Kidney (tissue), 14 donors: ENCODE results near the gene SELPLG. TPM values are rescaled to one million over a fixed set of nuclear protein-coding genes. Genes with fewer than 3 reads are reported as not detected.
"Not testable (repeated sequence)": the region's sequence is repeated elsewhere in the genome, so short reads cannot be mapped to it uniquely, and the experiment has no call there.

Source experiments
- DNase-seq, 5 donors: peaks; one replicate each; pipeline ENCODE4 v3.0.0-alpha.2; 2013 to 2020
- FAIRE-seq: peaks from 2 replicates; lab custom pipeline; 2012; peaks lifted over from hg19 to GRCh38; lab: Jason Lieb, UNC
- H3K27ac ChIP-seq, 2 donors: one replicate each; pipeline ENCODE4 v1.7.0; 2013; ENCODE audit warnings: low read depth in 2 of 2, low read length in 2 of 2, inconsistent platforms in 1 of 2
- H3K27me3 ChIP-seq: one replicate; pipeline ENCODE4 v1.7.1; 2013; ENCODE audit warnings: low read length, inconsistent platforms; ENCODE audit not compliant: control insufficient read depth, insufficient read depth
- H3K36me3 ChIP-seq, 3 donors: one replicate each; pipeline versions ENCODE4 v1.7.0 to v1.7.1; 2013; ENCODE audit warnings: low read length in 3 of 3, control low read depth in 1 of 3, inconsistent platforms in 1 of 3; ENCODE audit not compliant: insufficient read depth in 3 of 3, control insufficient read depth in 2 of 3
- H3K4me1 ChIP-seq, 3 donors: one replicate each; pipeline versions ENCODE4 v1.7.0 to v1.7.1; 2013; ENCODE audit warnings: low read length in 3 of 3, inconsistent platforms in 1 of 3, low read depth in 1 of 3; ENCODE audit not compliant: control insufficient read depth in 2 of 3, insufficient read depth in 2 of 3
- H3K4me3 ChIP-seq, 3 donors: one replicate each; pipeline versions ENCODE4 v1.7.0 to v1.8.1; 2013; ENCODE audit warnings: low read length in 3 of 3, control low read depth in 1 of 3, inconsistent platforms in 1 of 3
- H3K9ac ChIP-seq, 3 donors: one replicate each; pipeline versions ENCODE4 v1.7.0 to v1.7.1; 2013; ENCODE audit warnings: low read length in 3 of 3, control low read depth in 1 of 3, inconsistent platforms in 1 of 3
- H3K9me3 ChIP-seq, 3 donors: one replicate each; pipeline versions ENCODE4 v1.7.0 to v1.7.1; 2013; ENCODE audit warnings: low read length in 3 of 3, control low read depth in 1 of 3, inconsistent platforms in 1 of 3; ENCODE audit not compliant: control insufficient read depth in 2 of 3, insufficient read depth in 1 of 3
- CTCF ChIP-seq: IDR thresholded peaks from 3 replicates; pipeline ENCODE4 v1.5.1; 2012; ENCODE audit warnings: mild to moderate bottlenecking, moderate library complexity, borderline replicate concordance; ENCODE audit not compliant: insufficient read depth; ENCODE audit errors: extremely low read depth
- intact Hi-C: fragments of 100-400 bp; cut with DNase I; formaldehyde crosslinking; loops from one replicate; pipeline ENCODE4 v1.11.1; 2022
- polyA plus RNA-seq: library from polyadenylated mRNA; stranded (reverse); fragments of 350-450 nt; fragmentation: Illumina TruSeq; extraction: RNeasy Lipid Tissue Mini Kit (QIAGEN cat#74804); gene quantifications from one replicate; pipeline ENCODE4 v1.2.3, GENCODE V29; 2014; ENCODE audit warnings: low read depth, low replicate concordance; ENCODE audit not compliant: insufficient read depth
- total RNA-seq: library from RNA; stranded (reverse); fragmentation: NEBNext Ultra II Directional; extraction: Animal tissue kit (Norgen Biotek cat#: 25700); gene quantifications from one replicate; pipeline ENCODE4 v1.2.1, GENCODE V29; 2021
- donor health status: control.
- donor health status: control.
- donor health status: control.
- donor health status: control.
- donor health status: control.
- donor health status: DM: yes; HTN: yes; CAD: no.
- donor health status: Normal renal cell carcinoma (clear cell type).

Gene SELPLG
- total and polyA plus RNA-seq, 2 donors from 2014 or later, result 3.7 to 14.3 TPM

- no peak for TF ChIP-seq CTCF
- Histone ChIP-seq H3K27ac (no peak overlapping the region), H3K4me3 (no peak overlapping the region), H3K4me1 (peaks cover 0 to 1% (median 0%) of the 10 kb centered on the region in 3 donors), H3K9ac (no peak overlapping the region), H3K27me3 (no peaks in the 10 kb centered on the region), H3K9me3 (no peaks in the 10 kb centered on the region), H3K36me3 (no peaks in the 10 kb centered on the region)
- intact Hi-C loops, result loop anchor here (10.0 kb wide), 1 partner anchor 219 kb away; no protein-coding TSS in a partner anchor
- DNase-seq (no peak), FAIRE-seq (no peak)
Observed at GRCh38 chr12:108575199-108575912, 58.3 kb downstream of the SELPLG start.

GRCh38 chr12:108574276-108574675 lies 59.4 kb downstream of the SELPLG start:
- not testable (repeated sequence) for H3K27ac ChIP-seq, H3K9me3 ChIP-seq, DNase-seq, H3K4me1 ChIP-seq, H3K36me3 ChIP-seq, H3K27me3 ChIP-seq, FAIRE-seq, H3K4me3 ChIP-seq, H3K9ac ChIP-seq
- intact Hi-C loops, result loop anchor here (10.0 kb wide), 1 partner anchor 221 kb away; no protein-coding TSS in a partner anchor

GRCh38 chr12:108573317-108573716 lies 60.4 kb downstream of the SELPLG start:
- intact Hi-C loops, result loop anchor here (10.0 kb wide), 1 partner anchor 221 kb away; no protein-coding TSS in a partner anchor
- no peak for TF ChIP-seq CTCF
- H3K9ac ChIP-seq, result no peak overlapping the region
- no peaks in the 10 kb centered on the region for H3K27me3 ChIP-seq
- no peak for DNase-seq
- FAIRE-seq, result no peak
- peaks cover 0 to 2% (median 0%) of the 10 kb centered on the region in 3 donors for H3K4me1 ChIP-seq
- no peak overlapping the region for H3K4me3 ChIP-seq
- H3K9me3 ChIP-seq, result no peaks in the 10 kb centered on the region
- H3K36me3 ChIP-seq, result peaks cover 2 to 8% (median 6%) of the 10 kb centered on the region in 3 donors
- no peak overlapping the region for H3K27ac ChIP-seq

- DNase-seq (no peak), FAIRE-seq (no peak)
- Histone ChIP-seq H3K4me1 (peaks cover 0 to 6% (median 5%) of the 10 kb centered on the region in 3 donors), H3K4me3 (no peak overlapping the region), H3K9ac (no peak overlapping the region), H3K27me3 (no peaks in the 10 kb centered on the region), H3K27ac (no peak overlapping the region), H3K36me3 (peaks cover 2 to 18% (median 13%) of the 10 kb centered on the region in 3 donors), H3K9me3 (no peaks in the 10 kb centered on the region)
- intact Hi-C loops, result loop anchor here (10.0 kb wide), 1 partner anchor 223 kb away; no protein-coding TSS in a partner anchor
- TF ChIP-seq CTCF, result no peak
Observed at GRCh38 chr12:108572166-108572790, 61.4 kb downstream of the SELPLG start.
